PC-3 (cell line): Measurements from ENCODE around the gene TLX3.

Experiments
- EZH2 ChIP-seq: fragments of 300-600 bp; sonication (generic); IDR thresholded peaks from one replicate; pipeline ENCODE4 v1.6.1; 2017; ENCODE audit warnings: antibody characterized with exemption, mild to moderate bottlenecking, low read length; ENCODE audit not compliant: unreplicated experiment
- TF ChIP-seq, protein P1 (sequence below): fragments of 300-600 bp; sonication (generic); conservative IDR thresholded peaks from 2 replicates; pipeline ENCODE4 v1.5.1; 2017; ENCODE audit warnings: antibody characterized with exemption, low read depth, mild to moderate bottlenecking, low read length

DNA sequence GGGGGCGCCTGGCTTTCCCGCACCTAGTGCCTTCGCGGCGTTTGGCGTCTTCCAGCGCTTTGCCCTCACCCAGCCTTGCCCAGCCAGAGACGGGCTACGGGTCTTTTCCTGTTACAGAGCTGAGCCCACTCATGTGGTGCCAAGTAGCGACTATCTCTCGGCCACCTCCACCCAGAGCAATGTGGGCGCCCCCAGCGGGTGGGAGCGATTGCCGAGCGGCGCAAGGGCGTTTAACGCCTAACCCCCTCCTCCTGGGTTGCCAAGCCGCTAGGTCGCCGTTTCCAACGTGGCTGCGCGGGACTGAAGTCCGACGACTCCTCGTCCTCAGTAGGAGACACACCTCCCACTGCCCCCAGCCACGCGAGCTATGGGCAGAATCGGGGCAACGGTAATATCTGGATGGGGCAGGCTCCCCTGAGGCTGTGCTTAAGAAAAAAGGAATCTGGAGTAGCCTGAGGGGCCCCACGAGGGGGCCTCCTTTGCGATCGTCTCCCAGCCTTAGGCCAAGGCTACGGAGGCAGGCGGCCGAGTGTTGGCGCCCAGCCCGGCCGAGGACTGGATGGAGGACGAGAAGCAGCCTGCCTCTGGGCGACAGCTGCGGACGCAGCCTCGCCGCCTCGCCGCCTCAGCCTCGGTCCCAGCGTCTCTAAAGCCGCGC, 5.8 kb downstream of the TLX3 start:
- TF ChIP-seq EZH2 = no peak
- TF ChIP-seq, protein P1, sequence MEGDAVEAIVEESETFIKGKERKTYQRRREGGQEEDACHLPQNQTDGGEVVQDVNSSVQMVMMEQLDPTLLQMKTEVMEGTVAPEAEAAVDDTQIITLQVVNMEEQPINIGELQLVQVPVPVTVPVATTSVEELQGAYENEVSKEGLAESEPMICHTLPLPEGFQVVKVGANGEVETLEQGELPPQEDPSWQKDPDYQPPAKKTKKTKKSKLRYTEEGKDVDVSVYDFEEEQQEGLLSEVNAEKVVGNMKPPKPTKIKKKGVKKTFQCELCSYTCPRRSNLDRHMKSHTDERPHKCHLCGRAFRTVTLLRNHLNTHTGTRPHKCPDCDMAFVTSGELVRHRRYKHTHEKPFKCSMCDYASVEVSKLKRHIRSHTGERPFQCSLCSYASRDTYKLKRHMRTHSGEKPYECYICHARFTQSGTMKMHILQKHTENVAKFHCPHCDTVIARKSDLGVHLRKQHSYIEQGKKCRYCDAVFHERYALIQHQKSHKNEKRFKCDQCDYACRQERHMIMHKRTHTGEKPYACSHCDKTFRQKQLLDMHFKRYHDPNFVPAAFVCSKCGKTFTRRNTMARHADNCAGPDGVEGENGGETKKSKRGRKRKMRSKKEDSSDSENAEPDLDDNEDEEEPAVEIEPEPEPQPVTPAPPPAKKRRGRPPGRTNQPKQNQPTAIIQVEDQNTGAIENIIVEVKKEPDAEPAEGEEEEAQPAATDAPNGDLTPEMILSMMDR = no peak
